ENCODE data around the gene ARR3. TPM values are rescaled to one million over a fixed set of nuclear protein-coding genes. Genes with fewer than 3 reads are reported as not detected.

The ARR3 gene
- total RNA-seq, 2 experiments from 2014 or later = not detected

GRCh38 chrX:70257423-70258288 is 10.5 kb upstream of the ARR3 start:
- Mint-ChIP-seq H3K27ac (no peak overlapping the region), H3K4me3 (no peak overlapping the region), H3K4me1 (ENCODE audit: low read depth) (no peaks in the 10 kb centered on the region), H3K36me3 (ENCODE audit: low read depth) (peaks cover 8% of the 10 kb centered on the region), H3K27me3 (no peaks in the 10 kb centered on the region), H3K9me3 (no peaks in the 10 kb centered on the region)
- no peaks in the 10 kb centered on the region for H3K27me3 ChIP-seq (ENCODE audit: control insufficient read depth in 1 of 2, insufficient read depth in 2 of 2, low read length in 2 of 2)
- ChIA-PET CTCF (no interaction called here), POLR2A (no interaction called here)
- H3K4me1 ChIP-seq (ENCODE audit: insufficient read depth, low read length) = no peaks in the 10 kb centered on the region
- DNase-seq (no peak), ATAC-seq (ENCODE audit: poor library complexity) (no peak)
- no peaks in the 10 kb centered on the region for H3K36me3 ChIP-seq (ENCODE audit: insufficient read depth, low read length)
- no peaks in the 10 kb centered on the region for H3K9me3 ChIP-seq (ENCODE audit: control insufficient read depth in 1 of 2, insufficient read depth in 1 of 2, low read length in 2 of 2)
- no peak overlapping the region for H3K4me3 ChIP-seq (ENCODE audit: low read length)
- H3K27ac ChIP-seq (ENCODE audit: low read depth in 1 of 2, low read length in 2 of 2) = no peak overlapping the region
- intact Hi-C loops (cut with DNase I, micrococcal nuclease) = no loop called here
- no peak for TF ChIP-seq CTCF (IDR thresholded peaks at IDR 0.05)

GRCh38 chrX:70260104-70260503 is 8.0 kb upstream of the ARR3 start, which contains the start of gene P2RY4:
P2RY4 (minus strand) TSS chrX:70260204; CDS start chrX:70259624, 580 bp downstream.
- no peak for TF ChIP-seq CTCF (IDR thresholded peaks at IDR 0.05)
- no peaks in the 10 kb centered on the region for H3K36me3 Mint-ChIP-seq (ENCODE audit: low read depth)
- no peaks in the 10 kb centered on the region for H3K27me3 ChIP-seq (ENCODE audit: control insufficient read depth in 1 of 2, insufficient read depth in 2 of 2, low read length in 2 of 2)
- no peaks in the 10 kb centered on the region for H3K9me3 ChIP-seq (ENCODE audit: control insufficient read depth in 1 of 2, insufficient read depth in 1 of 2, low read length in 2 of 2)
- no peak within 1 kb of the TSS for H3K27ac ChIP-seq (ENCODE audit: low read depth in 1 of 2, low read length in 2 of 2)
- ATAC-seq (ENCODE audit: poor library complexity) = no peak
- H3K4me3 ChIP-seq (ENCODE audit: low read length) = no peak within 1 kb of the TSS
- H3K4me3 Mint-ChIP-seq = no peak within 1 kb of the TSS
- no peaks in the 10 kb centered on the region for H3K36me3 ChIP-seq (ENCODE audit: insufficient read depth, low read length)
- ChIA-PET CTCF (no interaction called here), POLR2A (no interaction called here)
- no peaks in the 10 kb centered on the region for H3K27me3 Mint-ChIP-seq
- H3K4me1 ChIP-seq (ENCODE audit: insufficient read depth, low read length) = no peaks in the 10 kb centered on the region
- H3K9me3 Mint-ChIP-seq = no peaks in the 10 kb centered on the region
- DNase-seq = no peak
- no peaks in the 10 kb centered on the region for H3K4me1 Mint-ChIP-seq (ENCODE audit: low read depth)
- intact Hi-C loops (cut with DNase I, micrococcal nuclease) = no loop called here
- H3K27ac Mint-ChIP-seq = no peak within 1 kb of the TSS

DNA sequence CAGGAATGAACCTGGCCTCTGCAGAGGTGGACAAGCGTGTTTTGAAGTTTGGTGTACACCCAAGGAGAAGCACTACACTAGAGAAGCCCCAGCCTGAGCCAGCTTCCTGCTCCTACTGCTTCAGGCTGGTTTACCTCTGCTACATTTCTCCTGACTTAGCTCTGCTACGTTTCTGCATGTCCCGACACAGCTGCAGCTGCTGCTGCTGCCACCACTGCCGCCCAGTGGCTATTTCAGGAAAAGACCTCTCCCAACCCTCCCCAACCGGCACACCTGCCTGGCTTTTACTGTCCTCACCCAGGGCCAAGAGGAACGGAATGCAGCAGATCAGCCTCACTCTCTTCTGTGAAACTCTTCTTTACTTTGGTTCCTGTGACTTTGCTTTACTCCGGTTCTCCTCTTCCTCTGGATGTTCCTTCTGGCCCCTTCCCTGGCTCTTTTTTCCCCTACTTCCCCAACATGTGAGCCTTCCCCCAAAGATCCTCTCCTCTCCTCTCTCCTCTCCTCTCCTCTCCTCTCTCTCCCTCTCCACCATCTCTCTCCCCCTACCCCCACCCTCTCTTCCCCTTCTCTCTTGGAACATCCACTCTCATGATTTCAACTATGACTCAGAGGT is 5.1 kb upstream of the ARR3 start:
- no peak for TF ChIP-seq CTCF (IDR thresholded peaks at IDR 0.05)
- no peaks in the 10 kb centered on the region for H3K36me3 Mint-ChIP-seq (ENCODE audit: low read depth)
- H3K9me3 Mint-ChIP-seq = no peaks in the 10 kb centered on the region
- H3K27ac Mint-ChIP-seq = no peak overlapping the region
- Histone ChIP-seq H3K27me3 (ENCODE audit: control insufficient read depth in 1 of 2, insufficient read depth in 2 of 2, low read length in 2 of 2) (no peaks in the 10 kb centered on the region), H3K9me3 (ENCODE audit: control insufficient read depth in 1 of 2, insufficient read depth in 1 of 2, low read length in 2 of 2) (no peaks in the 10 kb centered on the region), H3K4me3 (ENCODE audit: low read length) (no peak overlapping the region), H3K4me1 (ENCODE audit: insufficient read depth, low read length) (no peaks in the 10 kb centered on the region), H3K27ac (ENCODE audit: low read depth in 1 of 2, low read length in 2 of 2) (no peak overlapping the region), H3K36me3 (ENCODE audit: insufficient read depth, low read length) (no peaks in the 10 kb centered on the region)
- CTCF ChIA-PET = no interaction called here
- POLR2A ChIA-PET = no interaction called here
- DNase-seq = peak in 6 of 14 experiments; percentile 1 to 22 (median 11)
- H3K4me3 Mint-ChIP-seq = no peak overlapping the region
- intact Hi-C loops (cut with DNase I, micrococcal nuclease) = no loop called here
- no peaks in the 10 kb centered on the region for H3K4me1 Mint-ChIP-seq (ENCODE audit: low read depth)
- no peaks in the 10 kb centered on the region for H3K27me3 Mint-ChIP-seq
- no peak for ATAC-seq (ENCODE audit: poor library complexity)
